K562 (cell line): Measurements from ENCODE around the gene RNF212B. TPM values are rescaled to one million over a fixed set of nuclear protein-coding genes. Genes with fewer than 3 reads are reported as not detected.
A peak's percentile ranks its signal among the peaks of the same experiment; 100 is the strongest.

Experiments
- CCAR2 ChIP-seq: fragments of 200-400 bp; formaldehyde crosslinking; IDR thresholded peaks from 2 replicates; pipeline ENCODE4 v1.6.1; 2017; ENCODE audit warnings: mild to moderate bottlenecking, low read depth, low read length
- CREB3 ChIP-seq: fragments of 450-650 bp; conservative IDR thresholded peaks from 2 replicates; pipeline ENCODE4 v1.6.1; 2016; ENCODE audit warnings: missing genetic modification characterization, low read depth, mild to moderate bottlenecking, missing compliant biosample characterization, moderate library complexity
- ELF4 ChIP-seq: fragments of 450-650 bp; formaldehyde crosslinking; IDR thresholded peaks from 2 replicates; pipeline ENCODE4 v1.4.0; 2022; ENCODE audit warnings: missing genetic modification characterization
- FOXA1 ChIP-seq: fragments of 450-650 bp; IDR thresholded peaks from 2 replicates; pipeline ENCODE4 v1.6.1; 2016; ENCODE audit warnings: mild to moderate bottlenecking, borderline replicate concordance
- KLF13 ChIP-seq: fragments of 450-650 bp; IDR thresholded peaks from 2 replicates; pipeline ENCODE4 v1.6.1; 2016; ENCODE audit warnings: missing genetic modification characterization, low read depth, mild to moderate bottlenecking, missing compliant biosample characterization, moderate library complexity, borderline replicate concordance
- MYC ChIP-seq, 2 experiments: fragments of 250-450 bp in 1 of 2; sonication (Bioruptor Pico) in 1 of 2; IDR thresholded peaks; 2 replicates each; pipeline versions ENCODE4 v1.5.1 to v1.6.1; 2012 to 2021; ENCODE audit warnings: low read depth in 2 of 2, borderline replicate concordance in 1 of 2, improper control_type of control experiment in 1 of 2, low read length in 1 of 2, mild to moderate bottlenecking in 1 of 2, moderate library complexity in 1 of 2
- RAD51 ChIP-seq: fragments of 450-650 bp; IDR thresholded peaks from 2 replicates; pipeline ENCODE4 v1.7.1; 2016; ENCODE audit warnings: low read depth, mild to moderate bottlenecking, borderline replicate concordance
- SMAD4 ChIP-seq: fragments of 250-450 bp; sonication (Bioruptor Pico); conservative IDR thresholded peaks from 2 replicates; pipeline ENCODE4 v1.8.0; 2021; ENCODE audit warnings: inconsistent platforms, mild to moderate bottlenecking, moderate library complexity
- TCF7L2 ChIP-seq: fragments of 150-350 bp; IDR thresholded peaks from 2 replicates; pipeline ENCODE4 v1.6.1; 2016; ENCODE audit warnings: low read depth, mild to moderate bottlenecking, low read length, moderate library complexity
- TEAD1 ChIP-seq, 2 experiments: fragments of 450-650 bp in 1 of 2; sonication (generic) in 1 of 2; formaldehyde crosslinking; IDR thresholded peaks; 2 replicates each; pipeline versions ENCODE4 v1.4.0 to v1.8.0; 2020 to 2022; ENCODE audit warnings: mild to moderate bottlenecking in 2 of 2, missing genetic modification reagents in 1 of 2
- USF1 ChIP-seq: sonication (generic); formaldehyde crosslinking; IDR thresholded peaks from 2 replicates; pipeline ENCODE4 v1.9.0; 2022; ENCODE audit warnings: mild to moderate bottlenecking, missing genetic modification reagents
- USF2 ChIP-seq: sonication (generic); formaldehyde crosslinking; IDR thresholded peaks from 2 replicates; pipeline ENCODE4 v1.5.0; 2020; ENCODE audit warnings: missing genetic modification reagents
- ZNF134 ChIP-seq: fragments of 250-450 bp; sonication (Bioruptor Pico); conservative IDR thresholded peaks from 2 replicates; pipeline ENCODE4 v1.4.0; 2020
- ZNF212 ChIP-seq: fragments of 450-650 bp; formaldehyde crosslinking; IDR thresholded peaks from 2 replicates; pipeline ENCODE4 v1.4.0; 2020; ENCODE audit warnings: mild to moderate bottlenecking
- ZNF217 ChIP-seq: sonication (generic); formaldehyde crosslinking; IDR thresholded peaks from 2 replicates; pipeline ENCODE4 v1.8.0; 2022; ENCODE audit warnings: mild to moderate bottlenecking, missing genetic modification reagents
- ZNF407 ChIP-seq: fragments of 450-650 bp; IDR thresholded peaks from 2 replicates; pipeline ENCODE4 v1.6.1; 2016; ENCODE audit warnings: low read depth
- polyA plus RNA-seq, 8 experiments: library from polyadenylated mRNA; depleted of rRNA in 4 of 8; stranded (reverse) in 5 of 8; unstranded in 3 of 8; fragments of >200 nt; fragmentation: Nextera tagmentation in 2 of 8; fragmentation: Illumina TruSeq in 1 of 8; extraction: Ambion mirVana in 2 of 8; extraction: Trizol in 1 of 8; gene quantifications; 2 replicates each; pipeline versions ENCODE4 v1.2.1 to v1.2.3, GENCODE V29; 2011 to 2014; ENCODE audit warnings: inconsistent platforms in 1 of 8, missing spikeins in 1 of 8
- total RNA-seq, 7 experiments: library from RNA; depleted of rRNA in 6 of 7; stranded (reverse); fragments of >200 nt in 6 of 7; fragmentation: Illumina TruSeq in 2 of 7; extraction: Trizol in 2 of 7; gene quantifications; 2 replicates each; pipeline versions ENCODE4 v1.2.1 to v1.2.3, GENCODE V29; 2011 to 2021; ENCODE audit warnings: low replicate concordance in 1 of 7

The RNF212B gene
- total and polyA plus RNA-seq, 9 of the 15 experiments (the other 6 are each of a cell fraction or from before 2014, with no cell fraction given): 0.15 to 0.43 (median 0.27) TPM; not detected in 3

GRCh38 chr14:23306412-23307145, 68.8 kb downstream of the RNF212B start, which contains the start of gene BCL2L2 (continued):
- no peak for TF ChIP-seq ZNF407
- TF ChIP-seq CCAR2: no peak
- TF ChIP-seq ZNF134: no peak
- TF ChIP-seq KLF13 (tag): peak; percentile 27; the same call in 1 of the 2 replicates
- TF ChIP-seq USF2: no peak
- no peak for TF ChIP-seq ZNF217 (CRISPR knock-in tag)
- no peak for TF ChIP-seq CREB3
- no peak for TF ChIP-seq SMAD4 (CRISPR knock-in tag)
- no peak for TF ChIP-seq RAD51
- TF ChIP-seq TEAD1 (CRISPR knock-in tag; IDR thresholded peaks at IDR 0.05): peak in 1 of 2 experiments; percentile 83; a peak in 2 of 4 replicates
- TF ChIP-seq MYC (IDR thresholded peaks at IDR 0.05; ENCODE audit: low read depth, low read length): peak; percentile 62; the same call in 1 of the 2 replicates
- no peak for TF ChIP-seq MYC (CRISPR knock-in tag; IDR thresholded peaks at IDR 0.05; ENCODE audit: borderline replicate concordance, low read depth)
- no peak for TF ChIP-seq FOXA1
- TF ChIP-seq TCF7L2: no peak
- TF ChIP-seq ELF4 (CRISPR knock-in tag): 0 out of 2 replicates have a peak, but pooled peaks have one; percentile 60
- no peak for TF ChIP-seq ZNF212
- TF ChIP-seq USF1 (CRISPR knock-in tag): no peak
